ENCODE results near the gene PVR. TPM values are rescaled to one million over a fixed set of nuclear protein-coding genes. Genes with fewer than 3 reads are reported as not detected.
"Not testable (repeated sequence)": the region's sequence is repeated elsewhere in the genome, so short reads cannot be mapped to it uniquely, and the experiment has no call there.

PVR gene
- total RNA-seq, 2 experiments from 2014 or later, result 8.9 to 9.8 TPM

GRCh38 chr19:44623626-44624025, 20.1 kb upstream of the PVR start:
- CTCF ChIA-PET, result no interaction called here
- Mint-ChIP-seq H3K9me3 (peaks cover 2% of the 10 kb centered on the region), H3K36me3 (ENCODE audit: low read depth) (no peaks in the 10 kb centered on the region), H3K27me3 (ENCODE audit: low read depth) (no peaks in the 10 kb centered on the region), H3K4me3 (no peak overlapping the region), H3K4me1 (ENCODE audit: low read depth) (no peaks in the 10 kb centered on the region), H3K27ac (no peak overlapping the region)
- intact Hi-C loops (cut with micrococcal nuclease), result no loop called here
- no peak for DNase-seq

- peaks cover 2% of the 10 kb centered on the region for H3K9me3 Mint-ChIP-seq
- DNase-seq, result no peak
- intact Hi-C loops (cut with micrococcal nuclease), result no loop called here
- H3K4me3 Mint-ChIP-seq, result no peak overlapping the region
- no peak overlapping the region for H3K27ac Mint-ChIP-seq
- CTCF ChIA-PET, result interaction anchor here (0.7 kb wide), 1 partner anchor 33 kb away, joined by 4 read pairs; no protein-coding TSS in a partner anchor
- H3K4me1 Mint-ChIP-seq (ENCODE audit: low read depth), result no peaks in the 10 kb centered on the region
- H3K36me3 Mint-ChIP-seq (ENCODE audit: low read depth), result no peaks in the 10 kb centered on the region
- no peaks in the 10 kb centered on the region for H3K27me3 Mint-ChIP-seq (ENCODE audit: low read depth)
Observed at GRCh38 chr19:44624840-44625354, 18.8 kb upstream of the PVR start.

GRCh38 chr19:44625637-44626036, 18.1 kb upstream of the PVR start:
- H3K4me1 Mint-ChIP-seq (ENCODE audit: low read depth); intact Hi-C loops (cut with micrococcal nuclease); H3K4me3 Mint-ChIP-seq; H3K27ac Mint-ChIP-seq; DNase-seq; H3K9me3 Mint-ChIP-seq; H3K36me3 Mint-ChIP-seq (ENCODE audit: low read depth); CTCF ChIA-PET; H3K27me3 Mint-ChIP-seq (ENCODE audit: low read depth): not testable (repeated sequence)

GRCh38 chr19:44626048-44626624, 17.6 kb upstream of the PVR start:
- H3K36me3 Mint-ChIP-seq (ENCODE audit: low read depth), result no peaks in the 10 kb centered on the region
- no peaks in the 10 kb centered on the region for H3K4me1 Mint-ChIP-seq (ENCODE audit: low read depth)
- CTCF ChIA-PET, result interaction anchor here (0.6 kb wide), 1 partner anchor 52 kb away, joined by 4 read pairs; no protein-coding TSS in a partner anchor
- H3K9me3 Mint-ChIP-seq, result peaks cover 2% of the 10 kb centered on the region
- intact Hi-C loops (cut with micrococcal nuclease), result no loop called here
- no peaks in the 10 kb centered on the region for H3K27me3 Mint-ChIP-seq (ENCODE audit: low read depth)
- no peak overlapping the region for H3K4me3 Mint-ChIP-seq
- H3K27ac Mint-ChIP-seq, result no peak overlapping the region
- no peak for DNase-seq

- CTCF ChIA-PET, result no interaction called here
- Mint-ChIP-seq H3K4me1 (ENCODE audit: low read depth) (no peaks in the 10 kb centered on the region), H3K27ac (no peak overlapping the region), H3K4me3 (no peak overlapping the region), H3K27me3 (ENCODE audit: low read depth) (no peaks in the 10 kb centered on the region), H3K9me3 (peaks cover 2% of the 10 kb centered on the region), H3K36me3 (ENCODE audit: low read depth) (no peaks in the 10 kb centered on the region)
- intact Hi-C loops (cut with micrococcal nuclease), result no loop called here
- DNase-seq, result no peak
Observed at GRCh38 chr19:44627631-44628030, 16.1 kb upstream of the PVR start.

GRCh38 chr19:44628793-44629192, 14.9 kb upstream of the PVR start:
- DNase-seq, result no peak
- H3K36me3 Mint-ChIP-seq (ENCODE audit: low read depth), result no peaks in the 10 kb centered on the region
- CTCF ChIA-PET, result no interaction called here
- intact Hi-C loops (cut with micrococcal nuclease), result no loop called here
- no peaks in the 10 kb centered on the region for H3K4me1 Mint-ChIP-seq (ENCODE audit: low read depth)
- H3K27me3 Mint-ChIP-seq (ENCODE audit: low read depth), result no peaks in the 10 kb centered on the region
- H3K27ac Mint-ChIP-seq, result no peak overlapping the region
- H3K9me3 Mint-ChIP-seq, result peaks cover 2% of the 10 kb centered on the region
- no peak overlapping the region for H3K4me3 Mint-ChIP-seq

- H3K9me3 Mint-ChIP-seq; intact Hi-C loops (cut with micrococcal nuclease); H3K4me3 Mint-ChIP-seq; H3K4me1 Mint-ChIP-seq (ENCODE audit: low read depth); CTCF ChIA-PET; H3K36me3 Mint-ChIP-seq (ENCODE audit: low read depth); H3K27ac Mint-ChIP-seq; DNase-seq; H3K27me3 Mint-ChIP-seq (ENCODE audit: low read depth): not testable (repeated sequence)
Observed at GRCh38 chr19:44631611-44632010, 12.1 kb upstream of the PVR start.

GRCh38 chr19:44634058-44634457, 9.7 kb upstream of the PVR start:
- H3K4me1 Mint-ChIP-seq (ENCODE audit: low read depth); H3K9me3 Mint-ChIP-seq; H3K36me3 Mint-ChIP-seq (ENCODE audit: low read depth); H3K4me3 Mint-ChIP-seq; H3K27me3 Mint-ChIP-seq (ENCODE audit: low read depth); DNase-seq; H3K27ac Mint-ChIP-seq; intact Hi-C loops (cut with micrococcal nuclease): not testable (repeated sequence)
- CTCF ChIA-PET, result interaction anchor here (0.7 to 1.4 kb wide), 2 partner anchors 26 to 63 kb away, joined by 3 to 4 read pairs; no protein-coding TSS in a partner anchor

GRCh38 chr19:44634785-44635184, 8.9 kb upstream of the PVR start:
- Mint-ChIP-seq H3K36me3 (ENCODE audit: low read depth) (no peaks in the 10 kb centered on the region), H3K4me1 (ENCODE audit: low read depth) (no peaks in the 10 kb centered on the region), H3K4me3 (no peak overlapping the region), H3K27me3 (ENCODE audit: low read depth) (peaks cover 3% of the 10 kb centered on the region), H3K9me3 (peaks cover 3% of the 10 kb centered on the region), H3K27ac (no peak overlapping the region)
- CTCF ChIA-PET, result interaction anchor here (0.7 to 1.4 kb wide), 3 partner anchors 22 to 64 kb away, joined by 3 to 5 read pairs (median 4); no protein-coding TSS in a partner anchor
- DNase-seq, result no peak
- intact Hi-C loops (cut with micrococcal nuclease), result no loop called here

- H3K36me3 Mint-ChIP-seq (ENCODE audit: low read depth), result no peaks in the 10 kb centered on the region
- no peaks in the 10 kb centered on the region for H3K4me1 Mint-ChIP-seq (ENCODE audit: low read depth)
- intact Hi-C loops (cut with micrococcal nuclease), result no loop called here
- H3K27ac Mint-ChIP-seq, result no peak overlapping the region
- CTCF ChIA-PET, result interaction anchor here (0.6 to 1.4 kb wide), 4 partner anchors 17 to 660 kb away, joined by 3 to 5 read pairs (median 4); no protein-coding TSS in a partner anchor
- H3K27me3 Mint-ChIP-seq (ENCODE audit: low read depth), result peaks cover 3% of the 10 kb centered on the region
- no peak overlapping the region for H3K4me3 Mint-ChIP-seq
- peaks cover 3% of the 10 kb centered on the region for H3K9me3 Mint-ChIP-seq
- DNase-seq, result no peak
Observed at GRCh38 chr19:44635581-44636438, 7.9 kb upstream of the PVR start.

GRCh38 chr19:44636439-44637389, 7.0 kb upstream of the PVR start:
- Mint-ChIP-seq H3K27ac (no peak overlapping the region), H3K4me1 (ENCODE audit: low read depth) (no peaks in the 10 kb centered on the region), H3K27me3 (ENCODE audit: low read depth) (peaks cover 3% of the 10 kb centered on the region), H3K4me3 (no peak overlapping the region), H3K36me3 (ENCODE audit: low read depth) (no peaks in the 10 kb centered on the region), H3K9me3 (peaks cover 3% of the 10 kb centered on the region)
- CTCF ChIA-PET, result interaction anchor here (1.4 kb wide), 1 partner anchor 16 kb away, joined by 3 read pairs; no protein-coding TSS in a partner anchor
- intact Hi-C loops (cut with micrococcal nuclease), result no loop called here
- DNase-seq, result no peak

GRCh38 chr19:44637390-44637764, 6.3 kb upstream of the PVR start:
- intact Hi-C loops (cut with micrococcal nuclease), result no loop called here
- peaks cover 3% of the 10 kb centered on the region for H3K9me3 Mint-ChIP-seq
- CTCF ChIA-PET, result no interaction called here
- peaks cover 3% of the 10 kb centered on the region for H3K27me3 Mint-ChIP-seq (ENCODE audit: low read depth)
- H3K4me1 Mint-ChIP-seq (ENCODE audit: low read depth), result no peaks in the 10 kb centered on the region
- H3K4me3 Mint-ChIP-seq, result no peak overlapping the region
- H3K36me3 Mint-ChIP-seq (ENCODE audit: low read depth), result no peaks in the 10 kb centered on the region
- no peak overlapping the region for H3K27ac Mint-ChIP-seq
- DNase-seq, result no peak

Data from activated naive CD4-positive, alpha-beta T cell treated with anti-CD3 and anti-CD28 coated beads for 36 hours (primary cell).